Skeletal muscle satellite cell (primary cell): ENCODE results near the gene NELFCD.
"Not testable (repeated sequence)": the region's sequence is repeated elsewhere in the genome, so short reads cannot be mapped to it uniquely, and the experiment has no call there.

Experiments
- H3K27me3 ChIP-seq: 2 replicates; pipeline ENCODE4 v1.7.0; 2013; ENCODE audit warnings: low read length; ENCODE audit not compliant: control insufficient read depth, insufficient read depth
- H3K36me3 ChIP-seq: 2 replicates; pipeline ENCODE4 v1.7.0; 2013; ENCODE audit warnings: mild to moderate bottlenecking, control low read depth, low read length; ENCODE audit not compliant: insufficient read depth
- H3K4me1 ChIP-seq: 2 replicates; pipeline ENCODE4 v1.7.0; 2013; ENCODE audit warnings: low read length; ENCODE audit not compliant: control insufficient read depth, insufficient read depth
- H3K4me2 ChIP-seq: 2 replicates; pipeline ENCODE4 v1.7.0; 2013; ENCODE audit warnings: mild to moderate bottlenecking, low read length
- H3K4me3 ChIP-seq: 2 replicates; pipeline ENCODE4 v1.7.0; 2013; ENCODE audit warnings: low read length
- H3K9ac ChIP-seq: 2 replicates; pipeline ENCODE4 v1.7.0; 2013; ENCODE audit warnings: mild to moderate bottlenecking, low read depth, low read length, moderate library complexity
- H3K9me3 ChIP-seq: replicated peaks from 2 replicates; pipeline ENCODE4 v1.7.0; 2013; ENCODE audit warnings: mild to moderate bottlenecking, control low read depth, low read length

The NELFCD gene

GRCh38 chr20:59033616-59034165 lies 52.6 kb downstream of the NELFCD start:
- no peaks in the 10 kb centered on the region for H3K27me3 ChIP-seq
- no peak overlapping the region for H3K4me3 ChIP-seq
- peak overlapping the region; percentile 96 for H3K9ac ChIP-seq
- peaks cover 33% of the 10 kb centered on the region for H3K4me1 ChIP-seq
- H3K4me2 ChIP-seq = no peak overlapping the region
- peaks cover 44% of the 10 kb centered on the region for H3K36me3 ChIP-seq
- no peaks in the 10 kb centered on the region for H3K9me3 ChIP-seq

- no peaks in the 10 kb centered on the region for H3K27me3 ChIP-seq
- H3K4me3 ChIP-seq = no peak overlapping the region
- H3K9ac ChIP-seq = no peak overlapping the region
- no peak overlapping the region for H3K4me2 ChIP-seq
- H3K36me3 ChIP-seq = peaks cover 41% of the 10 kb centered on the region
- no peaks in the 10 kb centered on the region for H3K9me3 ChIP-seq
- peaks cover 22% of the 10 kb centered on the region for H3K4me1 ChIP-seq
These were observed 54.3 kb downstream of the NELFCD start for GRCh38 chr20:59035381-59035780.

GRCh38 chr20:59037386-59037785 lies 56.3 kb downstream of the NELFCD start:
- H3K4me2 ChIP-seq = no peak overlapping the region
- H3K36me3 ChIP-seq = peaks cover 46% of the 10 kb centered on the region
- H3K4me3 ChIP-seq = no peak overlapping the region
- peaks cover 25% of the 10 kb centered on the region for H3K4me1 ChIP-seq
- no peaks in the 10 kb centered on the region for H3K9me3 ChIP-seq
- no peaks in the 10 kb centered on the region for H3K27me3 ChIP-seq
- H3K9ac ChIP-seq = no peak overlapping the region

GRCh38 chr20:59039233-59039632 lies 58.2 kb downstream of the NELFCD start:
- Histone ChIP-seq H3K4me1 (peaks cover 29% of the 10 kb centered on the region), H3K4me3 (no peak overlapping the region), H3K27me3 (no peaks in the 10 kb centered on the region), H3K9me3 (no peaks in the 10 kb centered on the region), H3K36me3 (peaks cover 37% of the 10 kb centered on the region), H3K4me2 (no peak overlapping the region), H3K9ac (no peak overlapping the region)

- Histone ChIP-seq H3K27me3 (no peaks in the 10 kb centered on the region), H3K4me3 (peak overlapping the region; percentile 30), H3K9ac (no peak overlapping the region), H3K9me3 (no peaks in the 10 kb centered on the region), H3K4me2 (peak overlapping the region; percentile 94), H3K36me3 (peaks cover 29% of the 10 kb centered on the region), H3K4me1 (peaks cover 29% of the 10 kb centered on the region)
These were observed 59.6 kb downstream of the NELFCD start for GRCh38 chr20:59040667-59041066.

GRCh38 chr20:59041487-59041886 lies 60.4 kb downstream of the NELFCD start:
- Histone ChIP-seq H3K9ac (peak overlapping the region; percentile 85), H3K4me2 (peak overlapping the region; percentile 94), H3K36me3 (peaks cover 21% of the 10 kb centered on the region), H3K4me1 (peaks cover 29% of the 10 kb centered on the region), H3K4me3 (peak overlapping the region; percentile 89)
- H3K27me3 ChIP-seq, H3K9me3 ChIP-seq: not testable (repeated sequence)

- Histone ChIP-seq H3K9ac (peak within 1 kb of the TSS; percentile 85), H3K36me3 (peaks cover 14% of the 10 kb centered on the region), H3K4me3 (peak within 1 kb of the TSS; percentile 89), H3K4me2 (peak within 1 kb of the TSS; percentile 94), H3K4me1 (peaks cover 29% of the 10 kb centered on the region), H3K9me3 (no peaks in the 10 kb centered on the region), H3K27me3 (no peaks in the 10 kb centered on the region)
These were observed 61.2 kb downstream of the NELFCD start, which contains the start of gene PRELID3B for GRCh38 chr20:59042151-59042795. Gene PRELID3B (minus strand): TSS chr20:59042786. CDS start chr20:59042730, 56 bp downstream.

GRCh38 chr20:59042796-59043631 lies 62.0 kb downstream of the NELFCD start:
- Histone ChIP-seq H3K9ac (peak overlapping the region; percentile 85), H3K4me1 (peaks cover 30% of the 10 kb centered on the region), H3K4me3 (peak overlapping the region; percentile 89)

GRCh38 chr20:59043698-59044097 lies 62.6 kb downstream of the NELFCD start:
- H3K9me3 ChIP-seq = no peaks in the 10 kb centered on the region
- peak overlapping the region; percentile 85 for H3K4me2 ChIP-seq
- H3K4me3 ChIP-seq = no peak overlapping the region
- peaks cover 32% of the 10 kb centered on the region for H3K4me1 ChIP-seq
- peaks cover 5% of the 10 kb centered on the region for H3K36me3 ChIP-seq
- H3K27me3 ChIP-seq = peaks cover 10% of the 10 kb centered on the region
- H3K9ac ChIP-seq = no peak overlapping the region

More at GRCh38 chr20:59042796-59043631, 62.0 kb downstream of the NELFCD start:
- Histone ChIP-seq H3K36me3 (peaks cover 6% of the 10 kb centered on the region), H3K27me3 (peaks cover 4% of the 10 kb centered on the region), H3K4me2 (peak overlapping the region; percentile 94), H3K9me3 (no peaks in the 10 kb centered on the region)

- H3K4me1 ChIP-seq = peaks cover 32% of the 10 kb centered on the region
- no peak overlapping the region for H3K9ac ChIP-seq
These were observed 63.2 kb downstream of the NELFCD start for GRCh38 chr20:59044295-59044694.

More at GRCh38 chr20:59044295-59044694, 63.2 kb downstream of the NELFCD start:
- H3K27me3 ChIP-seq = peaks cover 10% of the 10 kb centered on the region
- no peak overlapping the region for H3K4me2 ChIP-seq
- H3K4me3 ChIP-seq = no peak overlapping the region
- H3K36me3 ChIP-seq = peaks cover 5% of the 10 kb centered on the region
- H3K9me3 ChIP-seq = no peaks in the 10 kb centered on the region
